Lung (tissue), 12 donors: ENCODE data around the gene BCL11A. TPM values are rescaled to one million over a fixed set of nuclear protein-coding genes. Genes with fewer than 3 reads are reported as not detected.

Experiments
- ATAC-seq: fragments of 200-7000 bp; cut with Tn5 transposase; one replicate; pipeline ENCODE4 v1.9.1; 2020; ENCODE audit warnings: moderate number of reproducible peaks; ENCODE audit not compliant: insufficient read depth, low FRiP score
- DNase-seq, 3 donors: peaks; one replicate each; pipeline ENCODE4 v3.0.0-alpha.2; 2013 to 2017
- H3K27ac ChIP-seq, 2 donors: one replicate each; pipeline ENCODE4 v1.5.1; 2013; ENCODE audit warnings: mild to moderate bottlenecking in 2 of 2, moderate library complexity in 2 of 2, control low read depth in 1 of 2, inconsistent platforms in 1 of 2, low read depth in 1 of 2, low read length in 1 of 2
- H3K27me3 ChIP-seq, 3 donors: one replicate each; pipeline ENCODE4 v1.5.1; 2013; ENCODE audit warnings: low read length in 2 of 3; ENCODE audit not compliant: control insufficient read depth in 3 of 3, insufficient read depth in 3 of 3
- H3K36me3 ChIP-seq, 4 donors: one replicate each; pipeline ENCODE4 v1.5.1; 2013; ENCODE audit warnings: low read length in 4 of 4, mild to moderate bottlenecking in 1 of 4, moderate library complexity in 1 of 4; ENCODE audit not compliant: control insufficient read depth in 4 of 4, insufficient read depth in 4 of 4
- H3K4me1 ChIP-seq, 5 donors: one replicate each; pipeline ENCODE4 v1.5.1; 2013; ENCODE audit warnings: low read length in 5 of 5, mild to moderate bottlenecking in 2 of 5, moderate library complexity in 1 of 5; ENCODE audit not compliant: control insufficient read depth in 5 of 5, insufficient read depth in 5 of 5
- H3K4me3 ChIP-seq: one replicate; pipeline ENCODE4 v1.5.1; 2013; ENCODE audit warnings: mild to moderate bottlenecking, control low read depth, moderate library complexity
- H3K9ac ChIP-seq, 2 donors: one replicate each; pipeline ENCODE4 v1.5.1; 2013; ENCODE audit warnings: low read length in 2 of 2, control low read depth in 1 of 2; ENCODE audit not compliant: insufficient read depth in 1 of 2
- H3K9me3 ChIP-seq, 4 donors: one replicate each; pipeline ENCODE4 v1.5.1; 2013; ENCODE audit warnings: low read length in 3 of 4, mild to moderate bottlenecking in 1 of 4, moderate library complexity in 1 of 4; ENCODE audit not compliant: control insufficient read depth in 4 of 4, insufficient read depth in 3 of 4
- WGBS, 2 donors: extraction: QIAGEN DNeasy Blood & Tissue Kit; methylation state at CpG; one replicate each; pipeline ENCODE4 v1.1.7; 2013; 5-methylcytosine and 5-hydroxymethylcytosine counted together
- polyA plus RNA-seq, 2 donors: library from polyadenylated mRNA; stranded (reverse); fragments of 200-250 nt; gene quantifications; one replicate each; pipeline ENCODE4 v1.2.1, GENCODE V29; 2013
- total RNA-seq, 2 donors: library from RNA; depleted of rRNA in 1 of 2; stranded (reverse); fragments of >200 nt in 1 of 2; gene quantifications; one replicate each; pipeline ENCODE4 v1.2.1, GENCODE V29; 2014 to 2021
- TF ChIP-seq, protein P1 (sequence below): IDR thresholded peaks from 2 replicates; pipeline ENCODE4 v1.5.1; 2012; ENCODE audit warnings: mild to moderate bottlenecking; ENCODE audit errors: control extremely low read depth, extremely low read depth
- donor health status: control.
- donor health status: control.
- donor health status: Bipolar disorder and iron deficiency.
- donor health status: healthy.
- donor health status: DM: yes; HTN: yes; CAD: no.

The BCL11A gene
- total and polyA plus RNA-seq, 4 donors, result 1.5 to 21.1 (median 4.7) TPM

DNA sequence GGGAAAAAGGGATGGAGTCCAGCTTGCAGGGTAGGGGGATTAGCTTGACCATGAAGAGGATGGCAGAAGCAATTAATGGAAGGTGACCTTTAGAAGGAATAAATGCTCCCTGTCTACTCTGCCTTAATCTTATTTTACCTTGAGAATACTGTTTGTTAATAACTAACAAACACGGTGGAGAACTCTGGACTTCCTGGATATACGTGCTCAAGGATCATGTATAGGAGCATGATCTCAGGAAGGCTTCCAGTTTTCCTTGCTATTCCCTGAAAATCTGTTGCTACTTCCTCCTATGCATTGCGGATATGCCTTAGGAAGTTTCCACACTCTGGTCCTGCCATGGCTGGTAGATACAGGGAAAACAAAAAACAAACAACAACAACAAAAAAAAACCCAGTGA is 44.8 kb upstream of the BCL11A start:
- no peak overlapping the region for H3K9ac ChIP-seq
- ATAC-seq (no peak), DNase-seq (no peak)
- no peak overlapping the region for H3K4me3 ChIP-seq
- TF ChIP-seq, protein P1, sequence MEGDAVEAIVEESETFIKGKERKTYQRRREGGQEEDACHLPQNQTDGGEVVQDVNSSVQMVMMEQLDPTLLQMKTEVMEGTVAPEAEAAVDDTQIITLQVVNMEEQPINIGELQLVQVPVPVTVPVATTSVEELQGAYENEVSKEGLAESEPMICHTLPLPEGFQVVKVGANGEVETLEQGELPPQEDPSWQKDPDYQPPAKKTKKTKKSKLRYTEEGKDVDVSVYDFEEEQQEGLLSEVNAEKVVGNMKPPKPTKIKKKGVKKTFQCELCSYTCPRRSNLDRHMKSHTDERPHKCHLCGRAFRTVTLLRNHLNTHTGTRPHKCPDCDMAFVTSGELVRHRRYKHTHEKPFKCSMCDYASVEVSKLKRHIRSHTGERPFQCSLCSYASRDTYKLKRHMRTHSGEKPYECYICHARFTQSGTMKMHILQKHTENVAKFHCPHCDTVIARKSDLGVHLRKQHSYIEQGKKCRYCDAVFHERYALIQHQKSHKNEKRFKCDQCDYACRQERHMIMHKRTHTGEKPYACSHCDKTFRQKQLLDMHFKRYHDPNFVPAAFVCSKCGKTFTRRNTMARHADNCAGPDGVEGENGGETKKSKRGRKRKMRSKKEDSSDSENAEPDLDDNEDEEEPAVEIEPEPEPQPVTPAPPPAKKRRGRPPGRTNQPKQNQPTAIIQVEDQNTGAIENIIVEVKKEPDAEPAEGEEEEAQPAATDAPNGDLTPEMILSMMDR, result no peak
- peaks cover 0 to 6% (median 0%) of the 10 kb centered on the region in 5 donors for H3K4me1 ChIP-seq
- H3K36me3 ChIP-seq, result no peaks in the 10 kb centered on the region
- H3K9me3 ChIP-seq, result peaks cover 0 to 8% (median 0%) of the 10 kb centered on the region in 4 donors
- peaks cover 0 to 2% (median 2%) of the 10 kb centered on the region in 3 donors for H3K27me3 ChIP-seq
- 85 to 89% methylated on average over 3 of the region's 3 CpGs for WGBS, 2 donors
- no peak overlapping the region for H3K27ac ChIP-seq

DNA sequence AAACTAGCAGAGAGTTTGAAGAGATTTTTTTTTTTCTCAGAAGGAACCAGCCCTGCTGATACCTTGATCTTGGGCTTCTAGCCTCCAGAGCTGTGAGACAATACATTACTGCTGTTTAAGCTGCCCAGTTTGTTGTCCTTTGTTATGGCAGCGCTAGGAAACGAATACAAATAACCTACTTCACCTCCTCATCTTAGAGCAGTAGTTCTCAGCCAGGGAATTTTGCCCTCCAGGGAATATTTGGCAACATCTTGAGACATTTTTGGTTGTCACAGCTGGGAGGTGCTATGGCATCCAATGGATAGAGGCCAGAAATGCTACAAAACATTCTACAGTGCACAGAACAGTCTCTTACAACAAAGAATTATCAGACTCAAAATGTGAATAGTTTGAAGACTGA is 43.9 kb upstream of the BCL11A start:
- DNase-seq, result no peak
- H3K36me3 ChIP-seq, result no peaks in the 10 kb centered on the region
- H3K9me3 ChIP-seq, result peaks cover 0 to 8% (median 2%) of the 10 kb centered on the region in 4 donors
- no peaks in the 10 kb centered on the region for H3K4me1 ChIP-seq
- no peak overlapping the region for H3K27ac ChIP-seq
- no peak overlapping the region for H3K9ac ChIP-seq
- H3K27me3 ChIP-seq, result peaks cover 0 to 2% (median 2%) of the 10 kb centered on the region in 3 donors
- ATAC-seq, result no peak
- no peak overlapping the region for H3K4me3 ChIP-seq
- whole genome bisulfite sequencing, 2 donors, result 73 to 82% methylated on average over 2 of the region's 2 CpGs
- TF ChIP-seq, protein P1, result no peak

DNA sequence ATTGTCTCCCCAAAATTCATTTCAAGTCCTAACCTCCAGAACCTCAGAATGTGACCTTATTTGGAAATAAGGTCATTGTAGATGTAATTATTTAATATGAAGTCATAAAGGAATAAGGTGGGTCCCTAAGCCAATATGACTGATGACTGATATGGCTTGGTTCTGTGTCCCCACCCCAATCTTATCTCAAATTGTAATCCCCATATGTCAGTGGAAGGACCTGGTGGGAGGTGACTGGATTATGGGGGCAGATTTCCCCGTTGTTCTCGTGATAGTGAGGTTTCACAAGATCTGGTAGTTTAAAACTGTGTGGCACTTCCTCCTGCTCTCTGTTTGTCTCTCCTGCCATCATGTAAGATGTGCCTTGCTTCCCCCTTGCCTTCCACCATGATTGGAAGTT is 43.0 kb upstream of the BCL11A start:
- H3K9me3 ChIP-seq, result peaks cover 0 to 8% (median 2%) of the 10 kb centered on the region in 4 donors
- no peaks in the 10 kb centered on the region for H3K4me1 ChIP-seq
- WGBS, 2 donors, result 54 to 73% methylated on average over 2 of the region's 2 CpGs
- ATAC-seq, result no peak
- no peak for DNase-seq
- no peak overlapping the region for H3K27ac ChIP-seq
- TF ChIP-seq, protein P1, result no peak
- H3K9ac ChIP-seq, result no peak overlapping the region
- no peak overlapping the region for H3K4me3 ChIP-seq
- H3K36me3 ChIP-seq, result no peaks in the 10 kb centered on the region
- peaks cover 0 to 2% (median 0%) of the 10 kb centered on the region in 3 donors for H3K27me3 ChIP-seq

DNA sequence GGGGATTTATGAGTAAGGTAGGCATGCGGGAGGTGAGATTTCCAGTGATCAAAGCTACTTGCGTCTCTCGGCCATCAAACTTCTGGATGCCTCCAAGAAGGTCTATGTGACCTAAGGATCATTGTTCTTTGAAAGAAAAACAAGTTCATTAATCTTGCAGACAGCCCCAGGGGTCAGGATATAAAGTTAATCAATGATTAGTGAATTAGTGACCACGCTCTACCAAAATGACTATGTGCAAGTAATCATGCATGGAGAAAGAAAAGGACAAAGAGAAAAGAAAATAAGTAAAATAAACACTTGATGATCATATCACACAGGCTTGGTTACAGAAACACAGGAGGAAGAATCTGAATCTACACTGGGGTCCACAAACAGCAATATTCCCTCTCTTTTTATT is 42.5 kb upstream of the BCL11A start:
- peaks cover 0 to 2% (median 0%) of the 10 kb centered on the region in 3 donors for H3K27me3 ChIP-seq

More for the DNA sequence above, 42.5 kb upstream of the BCL11A start:
- no peak for ATAC-seq
- Histone ChIP-seq H3K9me3 (peaks cover 0 to 5% (median 2%) of the 10 kb centered on the region in 4 donors), H3K36me3 (no peaks in the 10 kb centered on the region), H3K4me1 (no peaks in the 10 kb centered on the region), H3K27ac (no peak overlapping the region), H3K4me3 (no peak overlapping the region), H3K9ac (no peak overlapping the region)
- DNase-seq, result no peak
- WGBS, 2 donors, result 86 to 90% methylated on average over 4 of the region's 4 CpGs
- TF ChIP-seq, protein P1, result no peak
